Stromal cell of bone marrow (primary cell): ENCODE results near the gene SRGAP1.
A peak's percentile ranks its signal among the peaks of the same experiment; 100 is the strongest.
"Not testable (repeated sequence)": the region's sequence is repeated elsewhere in the genome, so short reads cannot be mapped to it uniquely, and the experiment has no call there.

Source experiments
- DNase-seq: peaks from one replicate; pipeline ENCODE4 v3.0.0-alpha.2; 2012; ENCODE audit warnings: low read depth

Gene SRGAP1

DNA sequence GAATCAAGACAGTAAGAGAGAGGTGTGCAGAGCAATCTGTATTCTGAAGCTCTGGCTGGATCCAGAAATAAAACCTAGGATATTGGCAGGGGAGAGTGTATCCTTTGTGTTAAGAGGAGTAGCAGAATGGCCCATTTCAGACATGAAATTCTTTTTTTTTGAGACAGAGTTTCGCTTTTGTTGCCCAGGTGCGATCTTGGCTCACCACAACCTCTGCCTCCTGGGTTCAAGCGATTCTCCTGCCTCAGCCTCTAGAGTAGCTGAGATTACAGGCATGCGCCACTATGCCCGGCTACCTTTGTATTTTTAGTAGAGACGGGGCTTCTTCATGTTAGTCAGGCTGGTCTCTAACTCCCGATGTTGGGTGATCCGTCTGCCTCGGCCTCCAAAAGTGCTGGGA is 6.1 kb upstream of the SRGAP1 start:
- no peak for DNase-seq

DNA sequence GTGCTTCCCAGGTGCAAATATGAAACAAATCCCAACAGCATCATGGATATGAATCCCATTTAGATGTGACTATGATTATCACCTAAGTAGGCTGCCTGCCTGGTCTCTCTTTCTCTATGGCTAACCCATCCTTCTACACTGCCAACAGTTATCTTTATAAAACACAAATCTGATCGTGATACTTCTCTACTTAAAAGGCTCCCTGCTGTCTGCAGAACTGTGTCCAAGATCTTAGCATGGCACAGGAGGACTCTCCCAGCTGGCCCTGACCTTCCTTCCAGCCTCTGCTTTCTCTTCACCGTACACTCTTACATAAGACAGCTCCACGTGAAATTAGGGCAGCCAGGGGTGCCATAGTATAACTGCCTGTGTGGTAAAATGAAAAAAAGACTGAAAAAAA is 3.5 kb upstream of the SRGAP1 start:
- DNase-seq: no peak

DNA sequence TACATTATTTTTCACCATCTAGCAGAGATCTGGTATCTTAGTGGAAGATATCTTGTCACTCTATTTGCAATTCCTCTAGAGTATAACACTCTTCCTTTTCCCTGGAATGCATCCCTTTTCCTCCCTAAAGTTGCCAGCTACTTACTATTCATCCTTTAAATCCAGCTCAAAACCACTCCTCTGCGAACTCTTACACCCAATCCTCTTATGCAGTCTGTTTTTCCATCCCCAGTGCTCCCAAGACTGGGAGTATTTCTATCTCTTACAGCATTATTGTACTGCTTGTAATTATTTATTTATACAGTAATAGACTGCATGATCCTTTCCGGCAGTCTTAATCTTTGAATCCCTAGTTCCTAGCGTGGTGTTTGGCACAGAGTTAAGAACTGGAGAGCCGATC is 2.9 kb upstream of the SRGAP1 start:
- DNase-seq: no peak

DNA sequence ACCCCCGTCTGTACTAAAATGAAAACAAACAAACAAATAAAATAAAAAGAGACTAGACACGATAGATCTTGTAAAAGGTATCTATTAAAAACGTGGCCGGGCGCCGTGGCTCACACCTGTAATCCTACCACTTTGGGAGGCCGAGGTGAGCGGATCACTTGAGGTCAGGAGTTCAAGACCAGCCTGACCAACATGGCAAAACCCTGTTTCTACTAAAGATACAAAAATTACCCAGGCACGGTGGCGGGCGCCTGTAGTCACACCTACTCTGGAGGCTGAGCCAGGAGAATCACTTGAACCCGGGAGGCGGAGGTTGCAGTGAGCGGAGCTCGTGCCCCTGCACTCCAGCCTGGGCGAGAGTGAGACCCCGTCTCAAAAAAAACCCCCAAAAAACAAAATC is 1.8 kb upstream of the SRGAP1 start:
- not testable (repeated sequence) for DNase-seq

DNA sequence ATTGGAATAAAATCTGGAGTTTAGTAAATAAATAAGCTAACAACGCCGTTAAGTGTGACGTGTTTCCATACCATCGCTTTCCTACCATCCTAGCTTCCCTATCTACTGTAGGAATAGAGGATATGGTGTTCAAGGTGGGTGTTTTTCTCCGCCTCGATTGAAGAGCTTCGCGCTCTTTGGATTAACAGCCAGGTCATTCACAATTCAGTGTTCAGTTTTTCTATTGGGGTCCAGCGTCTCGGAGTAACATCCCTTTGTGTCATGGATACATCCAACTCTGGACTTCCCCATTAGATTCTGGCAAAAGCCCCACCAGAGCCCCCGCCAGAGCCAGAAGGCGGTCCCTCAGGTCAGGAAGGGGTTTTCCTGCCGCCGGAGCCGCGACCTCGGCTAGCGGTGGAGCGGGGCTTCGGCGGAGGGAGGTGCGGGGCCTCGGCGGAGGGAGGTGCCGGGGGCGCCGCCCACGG is 1.2 kb upstream of the SRGAP1 start:
- DNase-seq: no peak

DNA sequence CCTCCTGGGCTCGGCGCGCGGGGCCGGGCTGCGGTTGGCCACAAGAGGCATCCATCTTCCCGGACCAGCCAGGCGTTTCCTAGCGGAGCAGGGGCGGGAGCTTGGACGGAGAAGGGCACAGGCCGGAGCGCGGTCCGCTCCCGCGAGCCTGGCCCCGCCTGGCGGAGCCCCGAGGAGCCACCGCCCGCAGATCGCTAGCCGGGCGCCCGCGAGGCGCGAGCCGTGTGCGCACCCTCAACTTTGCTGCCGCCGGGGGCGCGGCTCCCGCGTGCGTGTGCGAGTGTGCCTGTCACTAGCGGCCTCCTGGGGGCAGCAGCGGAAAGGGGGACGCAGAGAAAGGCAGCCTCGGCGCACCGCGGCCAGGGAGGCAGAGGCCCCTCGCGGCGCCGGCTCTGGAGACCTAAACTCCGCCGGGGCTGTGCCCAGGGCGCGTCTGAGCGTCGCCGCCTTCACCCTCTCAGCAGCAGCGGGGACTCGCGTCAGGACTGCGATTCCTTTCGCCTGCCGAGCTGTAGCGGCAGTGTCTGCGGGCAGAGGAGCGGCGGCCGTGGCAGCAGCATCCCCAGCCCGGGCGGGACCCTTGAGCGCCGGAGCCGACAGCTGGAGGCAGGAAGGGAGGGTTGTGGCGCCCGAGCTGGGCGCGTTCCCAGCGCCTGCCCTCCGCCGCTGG is 644 bp upstream of the SRGAP1 start:
- DNase-seq: peak; percentile 88

DNA sequence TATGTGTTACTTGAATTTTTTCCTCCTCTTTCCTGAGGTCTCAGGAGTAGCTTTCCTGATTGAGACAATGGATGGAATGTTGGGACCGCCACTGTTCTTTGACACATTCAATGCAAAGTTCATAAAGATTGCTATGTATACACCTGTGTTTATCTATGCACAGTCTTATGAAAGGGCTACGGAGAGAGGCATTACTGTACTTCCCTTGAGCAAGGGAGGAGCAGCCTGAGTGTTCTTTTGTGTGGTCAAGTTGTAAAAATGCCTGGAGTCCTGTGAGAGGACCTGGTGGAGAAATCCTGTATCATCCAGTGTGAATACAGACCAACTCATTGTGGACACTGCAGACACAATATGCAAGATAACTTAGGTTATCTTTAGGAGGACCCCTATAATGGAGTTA is 1.2 kb downstream of the SRGAP1 start:
- no peak for DNase-seq

DNA sequence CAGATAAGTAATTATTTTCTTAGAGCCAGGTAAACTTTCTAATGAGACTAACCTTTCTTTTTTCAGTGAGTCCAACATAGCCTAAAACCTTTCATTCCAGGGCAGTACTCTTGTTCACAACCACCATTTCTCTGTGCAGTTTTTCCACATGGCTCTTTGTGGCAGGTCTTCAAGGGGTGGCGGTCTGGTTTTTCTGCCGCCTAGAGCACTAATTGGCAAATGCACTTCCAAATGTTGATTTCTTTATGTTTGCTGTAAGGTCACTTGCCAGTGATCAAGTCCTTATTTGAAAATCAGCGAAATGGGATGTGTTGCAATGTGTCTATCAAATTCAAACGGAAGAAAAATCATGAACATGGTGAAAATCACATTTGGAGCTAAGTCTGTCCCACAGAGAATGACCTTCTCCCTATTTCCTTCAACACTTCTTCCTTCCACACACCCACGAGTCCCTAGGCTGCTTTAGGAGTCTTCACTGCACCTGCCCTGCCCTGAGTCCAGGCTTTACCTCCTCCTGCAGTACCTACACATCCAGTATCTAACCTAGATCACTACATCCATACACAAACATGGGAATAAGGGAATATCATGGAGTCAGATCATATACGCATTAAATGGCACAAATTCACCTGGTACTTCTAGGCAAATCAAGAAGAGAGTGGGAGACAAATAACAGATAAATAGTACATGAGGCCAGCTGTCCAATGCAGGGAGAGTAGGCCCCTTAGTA is 1.9 kb downstream of the SRGAP1 start:
- DNase-seq: no peak

DNA sequence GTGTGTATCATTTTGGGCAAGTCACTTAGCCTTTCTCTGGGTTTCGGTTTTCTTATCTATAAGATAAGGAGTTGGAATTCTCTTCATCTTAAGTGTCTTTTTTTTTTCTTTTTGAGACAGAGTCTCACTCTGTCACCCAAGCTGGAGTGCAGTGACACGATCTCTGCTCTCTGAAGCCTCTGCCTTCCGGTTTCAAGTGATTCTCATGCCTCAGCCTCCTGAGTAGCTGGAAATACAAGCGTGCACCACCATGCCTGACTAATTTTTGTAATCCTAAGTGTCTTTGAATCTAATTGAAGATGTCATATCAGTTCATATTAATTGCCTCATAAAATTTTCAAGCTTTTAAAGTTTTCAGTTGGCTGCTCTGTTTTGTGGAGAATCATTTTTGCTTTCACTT is 4.0 kb downstream of the SRGAP1 start:
- DNase-seq: no peak

DNA sequence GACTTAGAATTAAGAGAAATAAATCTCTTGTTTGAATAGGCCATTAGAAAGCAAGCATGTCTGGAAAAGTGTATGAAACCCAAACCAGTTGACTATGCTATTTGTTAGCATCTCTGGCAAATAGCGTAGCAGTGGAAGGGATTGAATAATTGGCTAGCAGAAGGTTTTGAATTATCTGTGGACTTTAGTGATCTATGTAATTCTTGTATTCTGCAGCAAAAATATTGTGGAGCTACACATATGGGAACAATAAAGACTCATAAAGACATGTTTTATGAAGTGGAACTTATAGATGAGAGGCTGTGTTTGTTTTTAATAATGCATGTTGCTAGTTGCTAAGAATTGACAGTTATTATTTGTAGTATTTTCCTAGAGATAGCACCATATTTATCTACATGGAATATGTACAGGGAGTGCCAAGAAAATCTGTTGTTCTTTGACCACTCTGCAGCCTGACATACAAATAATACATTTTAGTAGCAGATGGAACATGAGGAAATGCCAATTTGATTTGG is 4.7 kb downstream of the SRGAP1 start:
- no peak for DNase-seq

DNA sequence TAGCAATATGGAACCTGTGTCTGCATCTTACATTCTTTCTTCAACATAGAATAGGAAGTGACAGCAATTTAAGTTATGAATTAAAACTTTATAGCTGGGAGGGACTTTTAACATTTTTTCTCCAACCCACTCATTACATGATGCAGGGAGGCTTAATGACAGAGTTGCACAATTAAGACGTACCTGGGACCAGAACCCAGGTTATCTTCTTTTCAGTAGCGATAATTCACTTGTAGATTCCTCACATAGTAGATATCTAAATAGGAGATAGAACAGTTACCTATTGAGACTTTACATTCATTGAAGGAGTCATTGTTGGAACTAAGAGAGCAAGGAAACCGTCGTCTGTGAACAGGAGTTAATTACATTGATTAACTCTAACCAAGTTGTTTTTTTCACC is 5.1 kb downstream of the SRGAP1 start:
- DNase-seq: no peak

DNA sequence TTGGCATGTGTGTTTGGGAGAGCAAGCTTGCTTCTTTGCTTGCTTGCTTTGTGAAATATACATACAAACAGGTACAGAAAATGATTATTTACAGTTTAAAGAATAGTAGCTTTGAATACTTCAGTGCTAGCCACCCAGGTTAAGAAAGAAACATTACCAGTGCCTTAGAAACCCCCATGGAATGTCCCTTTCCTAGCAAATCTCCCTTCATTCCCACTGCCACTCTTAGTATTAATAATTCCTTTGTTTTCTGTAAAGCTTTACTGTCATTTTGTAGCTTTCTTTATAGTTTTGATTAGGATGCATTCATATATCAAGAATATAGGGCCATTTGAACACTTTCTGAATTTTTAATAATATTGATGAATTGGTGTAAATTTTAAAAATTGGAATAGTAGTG is 9.5 kb downstream of the SRGAP1 start:
- no peak for DNase-seq

DNA sequence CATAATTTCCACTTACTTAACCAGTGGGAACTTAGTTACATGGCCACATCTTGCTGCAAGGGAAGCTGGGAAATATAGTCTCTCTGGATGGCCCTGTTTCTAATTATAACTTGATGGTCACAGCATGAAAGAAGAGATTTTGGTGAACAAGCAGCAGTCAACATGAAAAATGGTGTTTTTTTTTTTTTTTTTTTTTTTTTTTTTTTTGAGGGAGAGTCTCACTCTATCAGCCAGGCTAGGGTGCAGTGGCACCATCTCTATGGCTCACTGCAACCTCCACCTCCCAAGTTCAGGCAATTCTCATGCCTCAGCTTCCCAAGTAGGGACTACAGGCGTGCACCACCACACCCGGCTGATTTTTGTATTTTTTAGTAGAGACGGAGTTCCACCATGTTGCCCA is 10.8 kb downstream of the SRGAP1 start:
- DNase-seq: no peak

DNA sequence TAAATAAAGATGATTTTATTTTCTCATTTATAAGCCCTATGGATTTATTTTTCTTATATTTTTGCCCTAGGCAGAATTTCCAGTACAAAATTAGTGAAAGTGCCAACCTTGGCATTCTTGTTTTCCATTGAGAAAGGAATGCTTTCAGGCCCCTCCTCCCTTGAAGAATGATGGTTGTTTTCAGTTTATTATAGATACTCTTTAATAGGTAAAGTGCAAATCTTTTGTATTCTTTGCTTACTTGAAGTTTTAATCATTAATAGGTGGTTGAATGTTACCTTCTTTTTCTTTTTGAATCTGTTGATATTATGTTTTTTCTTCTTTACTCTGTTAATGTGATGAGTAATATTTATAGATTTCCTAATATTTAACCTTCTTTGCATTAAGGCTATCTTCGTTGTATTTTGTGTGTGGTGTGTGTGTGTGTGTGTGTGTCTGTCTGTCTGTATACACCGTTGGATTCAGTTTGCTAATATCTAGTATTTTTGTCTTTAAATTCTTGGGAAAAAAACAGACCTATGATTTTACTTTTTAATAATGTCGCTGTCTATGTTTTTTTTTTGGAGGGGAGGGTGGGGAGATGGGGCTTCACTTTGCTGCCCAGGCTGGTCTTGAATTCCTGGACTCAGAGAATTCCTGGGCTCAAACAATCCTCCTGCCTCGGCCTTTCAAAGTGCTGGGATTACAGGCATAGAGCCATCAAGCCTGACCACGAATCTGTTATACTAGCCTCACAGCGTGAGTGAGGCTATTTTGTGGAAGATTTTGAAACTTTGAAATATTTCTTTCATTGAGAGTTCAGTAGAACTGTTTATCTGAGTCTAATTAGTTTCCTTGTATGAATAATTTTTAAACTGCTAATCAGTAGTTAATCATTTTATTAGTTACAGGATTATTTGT is 13.5 kb downstream of the SRGAP1 start:
- DNase-seq: no peak

DNA sequence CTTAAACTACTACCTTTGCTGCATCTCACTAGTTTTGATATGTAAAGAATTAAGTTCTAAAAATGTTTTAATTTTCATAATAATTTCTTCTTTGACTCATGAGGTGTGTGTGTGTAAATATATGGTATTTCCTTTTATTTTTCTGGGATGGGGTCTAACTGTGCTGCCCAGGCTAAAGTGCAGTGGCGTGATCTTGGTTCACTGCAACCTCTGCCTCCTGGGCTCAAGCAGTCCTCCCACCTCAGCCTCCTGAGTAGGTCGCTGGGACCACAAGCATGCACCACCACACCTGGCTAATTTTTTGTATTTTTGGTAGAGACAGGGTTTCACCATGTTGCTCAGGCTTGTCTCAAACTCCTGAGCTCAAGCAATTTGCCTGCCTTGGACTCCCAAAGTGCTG is 15.4 kb downstream of the SRGAP1 start:
- not testable (repeated sequence) for DNase-seq

DNA sequence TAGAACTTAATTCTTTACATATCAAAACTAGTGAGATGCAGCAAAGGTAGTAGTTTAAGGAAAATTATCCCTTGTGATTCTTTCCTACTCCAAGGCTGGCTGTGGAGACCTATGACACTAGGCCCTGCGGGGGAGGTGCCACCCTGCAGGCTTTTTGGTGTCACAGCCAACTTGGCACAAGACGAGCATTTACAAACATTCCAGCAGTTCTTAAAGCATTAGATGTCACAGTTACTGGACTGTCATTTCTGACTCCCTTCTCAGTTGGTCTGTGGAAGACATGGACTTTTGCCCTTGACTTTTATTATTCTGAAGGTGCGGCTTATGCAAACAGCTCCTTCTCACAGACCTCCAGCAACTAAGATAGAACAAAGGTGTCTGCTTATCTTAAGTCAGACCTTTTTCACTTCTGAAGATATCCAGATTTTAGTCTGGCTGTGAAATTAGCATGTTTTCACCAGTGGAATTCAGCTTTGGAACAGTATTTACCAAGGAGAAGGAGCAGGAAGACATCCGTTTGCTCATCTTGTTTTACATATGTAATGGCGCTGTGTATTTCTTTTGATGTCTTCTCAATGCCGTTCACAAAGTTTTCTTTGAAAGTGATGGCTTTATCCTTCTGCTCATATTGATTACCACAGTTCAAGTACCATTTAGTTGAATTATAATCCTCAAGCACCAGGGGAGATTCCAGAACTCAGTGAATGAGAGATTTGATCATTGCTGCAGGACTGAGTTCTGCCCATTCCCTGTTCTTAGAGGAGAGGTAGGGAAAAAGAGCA is 17.9 kb downstream of the SRGAP1 start:
- DNase-seq: no peak

DNA sequence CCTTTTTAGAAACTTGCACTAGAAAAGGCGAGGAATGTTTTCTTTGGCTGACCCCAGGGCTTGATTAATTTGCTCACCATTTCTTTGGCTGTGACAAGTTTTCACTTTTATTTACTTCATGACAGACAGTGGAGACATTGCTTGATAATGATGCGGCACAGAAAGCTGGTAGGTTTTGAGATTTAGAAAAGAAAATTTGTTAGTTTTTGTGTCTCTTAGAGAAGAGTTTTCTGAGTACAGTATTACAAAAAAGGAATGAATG is 18.4 kb downstream of the SRGAP1 start:
- no peak for DNase-seq

DNA sequence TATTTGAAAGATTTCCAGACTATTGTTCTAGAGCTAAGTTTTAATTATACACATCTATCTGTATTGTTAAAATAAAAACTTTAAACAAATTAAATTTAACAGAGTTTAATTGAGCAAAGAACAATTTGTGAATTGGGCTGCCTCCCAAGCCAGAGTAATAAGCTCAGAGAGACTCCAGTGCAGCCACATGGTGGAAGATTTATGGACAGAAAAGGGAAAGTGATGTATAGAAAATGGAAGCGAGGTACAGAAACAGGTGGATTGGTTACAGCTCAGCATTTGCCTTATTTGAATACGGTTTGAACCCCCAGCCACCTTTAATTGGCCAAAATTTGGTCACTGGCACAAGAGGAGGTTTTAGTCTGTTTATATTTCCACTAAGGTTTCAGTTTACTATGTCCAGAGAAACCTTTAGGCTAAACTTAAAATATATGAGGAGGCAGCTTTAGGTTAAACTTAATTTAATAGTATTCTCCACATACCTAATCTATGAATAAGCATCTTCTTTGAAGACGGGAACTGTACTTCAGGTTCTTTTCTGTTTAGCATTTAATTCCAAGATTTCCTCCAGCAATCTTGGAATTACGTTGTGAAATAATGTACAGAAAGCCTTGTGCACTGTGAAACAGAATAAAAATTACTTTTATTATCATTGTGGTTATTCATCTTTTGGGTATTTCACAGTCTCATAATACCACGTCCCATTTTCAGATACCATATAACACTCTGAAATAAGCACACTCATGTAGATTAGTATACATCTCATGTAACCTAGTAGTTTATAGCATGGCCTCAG is 19.4 kb downstream of the SRGAP1 start:
- no peak for DNase-seq

DNA sequence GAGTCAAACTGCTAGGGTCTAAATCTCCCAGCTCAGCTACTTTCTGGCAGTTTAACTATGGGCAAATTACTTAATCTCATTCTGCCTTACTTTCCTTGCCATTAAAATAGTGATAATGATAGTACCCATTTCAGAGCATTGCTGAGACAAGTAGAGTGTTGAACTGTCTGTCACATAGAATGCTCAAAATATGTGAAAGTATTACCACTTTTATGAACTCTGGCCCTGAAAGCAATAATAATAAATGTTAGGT is 19.9 kb downstream of the SRGAP1 start:
- no peak for DNase-seq

DNA sequence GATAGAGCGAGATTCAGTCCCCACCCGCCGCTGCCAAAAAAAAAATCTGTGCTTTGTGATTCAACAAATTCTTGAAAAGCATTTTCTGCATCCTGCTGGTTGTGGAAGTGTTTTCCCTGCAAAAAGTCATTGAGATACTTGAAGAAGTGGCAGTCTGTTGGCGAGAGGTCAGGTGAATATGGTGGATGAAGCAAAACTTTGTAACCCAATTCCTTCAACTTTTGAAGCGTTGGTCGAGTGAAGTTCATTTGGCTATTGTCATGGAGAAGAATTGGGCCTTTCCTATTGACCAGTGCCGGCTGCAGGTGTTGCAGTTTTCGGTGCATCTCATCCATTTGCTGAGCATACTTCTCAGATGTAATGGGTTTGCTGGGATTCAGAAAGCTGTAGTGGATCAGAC is 20.9 kb downstream of the SRGAP1 start:
- no peak for DNase-seq

DNA sequence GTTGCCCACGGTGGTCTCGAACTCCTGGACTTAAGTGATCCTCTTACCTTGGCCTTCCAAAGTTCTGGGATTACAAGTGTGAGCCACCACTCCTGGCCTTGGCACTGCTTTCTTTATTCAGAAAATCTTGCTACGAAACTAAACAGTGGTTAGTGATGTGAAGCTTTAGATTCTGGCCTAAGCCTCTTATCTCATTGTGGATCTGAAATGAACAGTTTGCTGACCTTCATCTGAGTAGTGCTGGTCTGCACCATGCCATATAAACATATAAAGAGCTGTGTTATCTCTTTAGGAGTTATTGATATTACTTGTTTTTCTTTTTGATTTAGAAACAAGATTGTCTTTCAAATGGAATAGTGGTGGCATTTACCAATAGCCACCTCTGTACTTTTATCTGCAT is 22.6 kb downstream of the SRGAP1 start:
- DNase-seq: no peak

DNA sequence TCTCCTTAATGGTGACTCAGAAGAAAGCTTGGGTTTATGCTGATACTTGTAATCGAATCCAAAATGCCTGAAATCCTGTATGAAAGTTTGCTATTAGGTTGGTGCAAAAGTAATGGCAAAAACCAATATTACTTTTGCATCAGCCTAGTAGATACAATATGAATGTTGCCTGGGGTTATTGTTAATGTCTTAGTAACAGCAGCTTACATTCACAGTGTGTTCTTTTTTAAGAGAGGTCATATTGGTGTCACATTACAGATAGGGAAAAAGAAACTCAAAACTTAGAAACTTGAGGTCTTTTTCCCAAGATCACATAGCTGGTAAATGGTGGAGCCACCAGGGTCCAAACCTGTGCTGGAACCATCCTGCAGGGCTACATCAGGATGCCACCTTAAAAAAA is 25.2 kb downstream of the SRGAP1 start:
- DNase-seq: no peak
